NT2/D1 (cell line): ENCODE results near the gene RCCD1.

Source experiments
- DNase-seq: peaks from one replicate; pipeline ENCODE4 v3.0.0-alpha.2; 2011; ENCODE audit warnings: low read depth, low spot score
- H3K27me3 ChIP-seq: 2 replicates; pipeline ENCODE4 v1.6.0; 2011; ENCODE audit warnings: mild to moderate bottlenecking; ENCODE audit not compliant: insufficient read length, insufficient read depth
- H3K36me3 ChIP-seq: 2 replicates; pipeline ENCODE4 v1.6.1; 2011; ENCODE audit warnings: mild to moderate bottlenecking, low read length, mixed read lengths; ENCODE audit not compliant: insufficient read depth, insufficient read length
- H3K4me1 ChIP-seq: 2 replicates; pipeline ENCODE4 v1.5.1; 2011; ENCODE audit not compliant: insufficient read depth, insufficient read length
- H3K4me3 ChIP-seq: 2 replicates; pipeline ENCODE4 v1.5.1; 2011; ENCODE audit warnings: low read depth; ENCODE audit not compliant: insufficient read length
- H3K9ac ChIP-seq: 2 replicates; pipeline ENCODE4 v1.6.0; 2011; ENCODE audit warnings: low read depth; ENCODE audit not compliant: insufficient read length
- H3K9me3 ChIP-seq: 2 replicates; pipeline ENCODE4 v1.5.1; 2011; ENCODE audit warnings: mild to moderate bottlenecking, low read length; ENCODE audit not compliant: insufficient read depth
- SUZ12 ChIP-seq: IDR thresholded peaks from 2 replicates; pipeline ENCODE4 v1.6.1; 2011; ENCODE audit not compliant: insufficient read length, insufficient read depth; ENCODE audit errors: extremely low read depth
- YY1 ChIP-seq: IDR thresholded peaks from 2 replicates; pipeline ENCODE4 v1.6.1; 2011; ENCODE audit not compliant: insufficient read length, insufficient read depth
- ZNF274 ChIP-seq: IDR thresholded peaks from 2 replicates; pipeline ENCODE4 v1.6.1; 2011; ENCODE audit warnings: mild to moderate bottlenecking, low read depth, low read length

RCCD1 gene

GRCh38 chr15:90967206-90967605 lies 12.5 kb downstream of the RCCD1 start:
- TF ChIP-seq SUZ12 (no peak), ZNF274 (no peak), YY1 (no peak)
- peaks cover 88% of the 10 kb centered on the region for H3K36me3 ChIP-seq
- H3K9ac ChIP-seq: no peak overlapping the region
- H3K9me3 ChIP-seq: no peaks in the 10 kb centered on the region
- H3K4me3 ChIP-seq: no peak overlapping the region
- H3K27me3 ChIP-seq: no peaks in the 10 kb centered on the region
- DNase-seq: no peak
- H3K4me1 ChIP-seq: peaks cover 2% of the 10 kb centered on the region

GRCh38 chr15:90968434-90968833 lies 13.8 kb downstream of the RCCD1 start:
- Histone ChIP-seq H3K36me3 (peaks cover 92% of the 10 kb centered on the region), H3K9me3 (no peaks in the 10 kb centered on the region), H3K9ac (no peak overlapping the region), H3K4me1 (peaks cover 2% of the 10 kb centered on the region), H3K27me3 (no peaks in the 10 kb centered on the region), H3K4me3 (no peak overlapping the region)
- DNase-seq: no peak
- no peak for TF ChIP-seq SUZ12
- no peak for TF ChIP-seq ZNF274
- no peak for TF ChIP-seq YY1

- Histone ChIP-seq H3K27me3 (no peaks in the 10 kb centered on the region), H3K4me1 (peaks cover 2% of the 10 kb centered on the region), H3K4me3 (no peak overlapping the region), H3K36me3 (peaks cover 96% of the 10 kb centered on the region), H3K9ac (no peak overlapping the region), H3K9me3 (no peaks in the 10 kb centered on the region)
- no peak for DNase-seq
- TF ChIP-seq YY1 (no peak), ZNF274 (no peak), SUZ12 (no peak)
Observed at GRCh38 chr15:90970274-90970673, 15.6 kb downstream of the RCCD1 start.

GRCh38 chr15:90972133-90972532 lies 17.4 kb downstream of the RCCD1 start:
- no peaks in the 10 kb centered on the region for H3K27me3 ChIP-seq
- no peak for TF ChIP-seq SUZ12
- TF ChIP-seq ZNF274: no peak
- no peaks in the 10 kb centered on the region for H3K4me1 ChIP-seq
- H3K36me3 ChIP-seq: peaks cover 95% of the 10 kb centered on the region
- no peak overlapping the region for H3K9ac ChIP-seq
- no peak overlapping the region for H3K4me3 ChIP-seq
- H3K9me3 ChIP-seq: no peaks in the 10 kb centered on the region
- DNase-seq: no peak

- H3K4me1 ChIP-seq: no peaks in the 10 kb centered on the region
- H3K9ac ChIP-seq: no peak overlapping the region
- H3K4me3 ChIP-seq: no peak overlapping the region
- DNase-seq: no peak
- H3K36me3 ChIP-seq: peaks cover 91% of the 10 kb centered on the region
- TF ChIP-seq YY1 (no peak), SUZ12 (no peak), ZNF274 (no peak)
- H3K27me3 ChIP-seq: no peaks in the 10 kb centered on the region
- H3K9me3 ChIP-seq: no peaks in the 10 kb centered on the region
Observed at GRCh38 chr15:90974216-90974615, 19.5 kb downstream of the RCCD1 start.

- Histone ChIP-seq H3K9me3 (no peaks in the 10 kb centered on the region), H3K27me3 (no peaks in the 10 kb centered on the region), H3K4me1 (no peaks in the 10 kb centered on the region), H3K9ac (no peak overlapping the region), H3K4me3 (no peak overlapping the region), H3K36me3 (peaks cover 93% of the 10 kb centered on the region)
- TF ChIP-seq YY1 (no peak), ZNF274 (no peak), SUZ12 (no peak)
- no peak for DNase-seq
Observed at GRCh38 chr15:90979582-90979981, 24.9 kb downstream of the RCCD1 start.

- DNase-seq: no peak
- Histone ChIP-seq H3K4me1 (no peaks in the 10 kb centered on the region), H3K9ac (no peak overlapping the region), H3K36me3 (peaks cover 74% of the 10 kb centered on the region), H3K4me3 (no peak overlapping the region), H3K9me3 (no peaks in the 10 kb centered on the region), H3K27me3 (no peaks in the 10 kb centered on the region)
- no peak for TF ChIP-seq ZNF274
- no peak for TF ChIP-seq YY1
- TF ChIP-seq SUZ12: no peak
Observed at GRCh38 chr15:90981681-90982080, 27.0 kb downstream of the RCCD1 start.

GRCh38 chr15:90982135-90982534 lies 27.5 kb downstream of the RCCD1 start:
- Histone ChIP-seq H3K9me3 (no peaks in the 10 kb centered on the region), H3K4me1 (no peaks in the 10 kb centered on the region), H3K9ac (no peak overlapping the region), H3K27me3 (no peaks in the 10 kb centered on the region), H3K36me3 (peaks cover 70% of the 10 kb centered on the region), H3K4me3 (no peak overlapping the region)
- no peak for DNase-seq
- no peak for TF ChIP-seq YY1
- no peak for TF ChIP-seq ZNF274
- TF ChIP-seq SUZ12: no peak
